HG03469 (cell line): ENCODE results near the gene FAM53B.
"Not testable (repeated sequence)": the region's sequence is repeated elsewhere in the genome, so short reads cannot be mapped to it uniquely, and the experiment has no call there.

Experiments
- ATAC-seq: cut with Tn5 transposase; IDR thresholded peaks from one replicate; pipeline ENCODE4 v1.9.1; 2021; ENCODE audit warnings: mild to moderate bottlenecking, moderate library complexity, moderate number of reproducible peaks; ENCODE audit not compliant: unreplicated experiment

FAM53B gene

GRCh38 chr10:124618470-124619073 lies 125.6 kb downstream of the FAM53B start:
- ATAC-seq, result no peak

DNA sequence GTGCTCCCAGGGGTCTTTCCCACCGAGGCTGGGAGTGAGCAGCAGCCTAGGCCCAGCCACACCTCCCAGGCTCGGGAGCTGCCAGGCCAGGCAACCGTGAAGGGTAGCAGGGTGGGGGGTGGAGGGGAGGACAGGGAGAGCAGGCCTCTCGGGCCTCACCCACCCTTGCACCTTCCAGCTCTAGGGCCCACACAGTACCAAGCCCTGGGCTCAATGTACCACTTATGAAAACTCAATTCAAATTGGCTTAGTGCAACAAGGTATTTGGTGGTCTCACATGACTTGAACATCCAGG lies 127.4 kb downstream of the FAM53B start:
- ATAC-seq, result no peak

GRCh38 chr10:124616040-124616835 lies 127.9 kb downstream of the FAM53B start:
- no peak for ATAC-seq

GRCh38 chr10:124615259-124615658 lies 128.9 kb downstream of the FAM53B start:
- no peak for ATAC-seq

GRCh38 chr10:124614003-124614659 lies 130.0 kb downstream of the FAM53B start:
- ATAC-seq, result peak; percentile 56

DNA sequence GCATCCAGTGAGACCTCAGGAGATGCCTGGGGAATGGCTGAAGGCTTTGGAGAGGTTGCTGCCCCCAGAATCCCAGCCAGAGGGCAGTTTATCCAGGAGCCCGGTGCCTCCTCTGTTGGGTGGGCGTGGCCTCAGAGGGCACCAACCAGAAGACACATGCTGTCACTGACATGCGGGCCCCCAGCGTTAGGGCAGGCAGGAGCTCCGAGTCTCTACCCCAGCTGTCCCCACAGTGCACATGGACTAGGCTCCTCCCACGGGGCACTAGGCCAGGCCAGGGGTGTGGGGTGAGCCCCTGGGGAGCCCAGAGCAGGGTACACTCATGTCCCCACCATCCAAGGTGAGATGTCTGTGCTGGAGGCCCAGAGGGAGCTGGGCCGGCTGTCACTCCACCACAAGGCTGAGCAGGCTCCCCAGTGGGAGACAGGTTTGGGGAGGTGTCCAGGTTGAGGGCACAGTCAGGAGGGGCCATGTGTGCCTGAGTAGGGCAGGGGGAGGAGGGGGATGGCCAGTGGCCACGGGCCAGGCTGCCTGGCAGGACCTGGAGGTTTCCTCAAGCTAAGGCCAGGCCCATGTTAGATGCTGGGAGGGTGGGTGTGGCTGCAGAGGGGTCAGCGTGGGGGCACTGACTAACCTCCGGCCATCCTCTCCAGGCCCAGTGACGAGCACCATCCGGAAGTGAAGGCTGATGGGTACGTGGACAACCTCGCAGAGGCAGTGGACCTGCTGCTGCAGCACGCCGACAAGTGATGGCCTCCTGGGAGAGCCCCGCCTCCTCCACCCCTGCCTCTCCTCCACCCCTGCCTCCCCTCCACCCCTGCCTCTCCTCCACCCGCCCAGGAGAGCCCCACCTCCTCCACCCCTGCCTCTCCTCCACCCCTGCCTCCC lies 131.3 kb downstream of the FAM53B start:
- ATAC-seq, result no peak

- ATAC-seq, result no peak
Observed at GRCh38 chr10:124611738-124612137, 132.4 kb downstream of the FAM53B start.

DNA sequence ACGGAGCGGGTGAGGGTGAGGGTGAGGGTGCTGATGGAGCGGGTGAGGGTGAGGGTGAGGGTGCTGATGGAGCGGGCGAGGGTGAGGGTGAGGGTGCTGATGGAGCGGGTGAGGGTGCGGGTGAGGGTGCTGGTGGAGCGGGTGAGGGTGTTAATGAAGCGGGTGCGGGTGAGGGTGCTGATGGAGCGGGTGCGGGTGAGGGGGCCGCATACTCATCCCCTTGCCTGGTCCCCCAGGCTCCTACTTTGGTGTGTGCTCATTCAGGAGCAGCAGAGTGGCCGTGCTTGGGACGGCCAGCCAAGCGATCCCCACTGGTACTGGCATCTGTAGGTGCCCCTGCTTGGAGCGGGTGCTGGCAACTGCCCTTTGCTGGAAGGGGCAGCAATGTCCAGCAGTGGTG lies 133.3 kb downstream of the FAM53B start:
- ATAC-seq, result not testable (repeated sequence)

- not testable (repeated sequence) for ATAC-seq
Observed at GRCh38 chr10:124610186-124610585, 134.0 kb downstream of the FAM53B start.

DNA sequence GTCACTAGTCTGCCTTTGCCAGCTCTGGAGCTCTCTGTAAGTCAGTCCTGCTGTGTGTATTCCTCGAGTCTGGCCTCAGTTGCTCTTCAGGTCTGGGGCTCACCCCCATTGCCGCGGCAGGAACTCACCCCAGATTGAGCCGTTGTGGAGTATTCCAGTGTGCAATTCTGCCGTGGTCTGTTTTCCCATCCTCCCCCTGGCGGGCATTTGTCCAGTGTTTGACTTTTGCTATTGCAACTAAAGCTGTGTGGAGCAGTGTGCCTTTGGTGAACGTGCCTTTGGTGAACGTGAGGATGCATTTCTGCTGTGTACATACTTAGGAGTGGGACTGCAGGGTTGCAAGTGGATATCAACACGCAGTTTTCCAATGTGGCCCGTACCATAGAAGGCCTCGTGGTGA lies 134.5 kb downstream of the FAM53B start:
- ATAC-seq, result no peak

DNA sequence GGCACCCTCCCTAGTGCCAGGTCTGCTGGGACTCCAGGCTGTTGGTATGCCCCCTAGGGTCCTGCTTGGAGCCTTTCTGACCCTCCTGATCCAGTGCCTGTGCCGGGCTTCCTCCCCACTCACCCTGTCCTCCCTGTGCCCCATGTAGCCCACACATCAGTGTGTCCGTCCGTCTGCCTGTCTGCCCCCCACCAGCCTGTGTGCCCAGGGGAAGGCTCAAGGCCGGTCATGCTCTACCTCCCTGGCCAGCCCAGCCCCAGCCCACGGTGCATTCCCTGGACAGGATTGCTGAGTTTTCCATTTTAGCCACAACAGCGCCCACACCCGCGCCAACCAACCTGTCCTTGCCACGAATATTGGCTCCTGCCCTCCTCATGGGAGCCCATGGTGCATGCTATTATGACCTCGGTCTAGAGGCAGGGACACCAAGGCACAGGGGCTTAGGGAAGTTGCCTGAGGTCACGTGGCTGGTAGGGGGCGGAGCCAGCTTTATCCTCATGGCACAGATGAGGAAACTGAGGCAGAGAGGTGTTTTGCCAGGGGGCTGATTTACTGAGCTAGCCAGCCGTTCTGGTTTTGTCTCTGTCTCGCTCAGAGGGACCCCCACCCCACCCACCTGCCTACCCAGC lies 136.0 kb downstream of the FAM53B start:
- ATAC-seq, result no peak

DNA sequence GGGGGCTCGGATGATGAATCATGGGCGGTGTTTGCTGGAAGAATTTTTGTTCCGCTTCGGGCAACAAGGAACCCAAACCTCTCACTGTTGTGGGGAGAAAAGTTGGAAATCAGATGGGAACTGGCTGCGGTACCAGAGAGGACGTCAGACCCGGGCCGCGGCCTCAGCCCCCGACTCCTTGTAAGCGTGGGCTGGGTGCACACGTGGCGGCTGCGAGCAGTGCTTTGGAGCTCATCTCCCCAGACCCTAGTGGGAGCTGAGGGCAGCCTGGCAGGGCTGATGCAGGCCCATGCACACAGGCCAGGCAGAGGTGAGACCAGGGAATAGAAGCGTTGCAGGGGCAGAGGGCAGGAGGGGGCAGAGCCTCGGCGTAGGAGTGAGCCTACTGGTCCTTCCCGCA lies 136.5 kb downstream of the FAM53B start:
- no peak for ATAC-seq

DNA sequence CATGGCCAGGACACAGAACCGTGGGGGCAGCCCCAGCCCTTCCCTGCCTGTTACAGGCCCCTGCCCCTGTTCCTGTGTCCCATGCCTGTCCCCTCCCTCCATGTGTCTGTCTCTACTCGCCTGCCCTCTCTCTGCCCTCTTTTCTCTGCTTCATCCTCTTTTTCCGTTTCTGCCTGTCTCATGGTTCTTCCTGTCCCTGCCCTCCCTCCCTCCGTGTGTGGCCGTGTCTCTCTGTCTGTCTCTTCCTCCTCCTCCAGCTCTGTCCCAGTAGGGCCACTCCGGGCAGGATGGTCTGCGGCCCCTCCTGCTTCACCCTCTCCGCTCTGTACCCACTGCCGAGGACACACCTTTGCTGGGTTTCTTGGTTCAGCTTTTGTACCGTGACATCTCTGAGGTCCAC lies 137.4 kb downstream of the FAM53B start:
- no peak for ATAC-seq

DNA sequence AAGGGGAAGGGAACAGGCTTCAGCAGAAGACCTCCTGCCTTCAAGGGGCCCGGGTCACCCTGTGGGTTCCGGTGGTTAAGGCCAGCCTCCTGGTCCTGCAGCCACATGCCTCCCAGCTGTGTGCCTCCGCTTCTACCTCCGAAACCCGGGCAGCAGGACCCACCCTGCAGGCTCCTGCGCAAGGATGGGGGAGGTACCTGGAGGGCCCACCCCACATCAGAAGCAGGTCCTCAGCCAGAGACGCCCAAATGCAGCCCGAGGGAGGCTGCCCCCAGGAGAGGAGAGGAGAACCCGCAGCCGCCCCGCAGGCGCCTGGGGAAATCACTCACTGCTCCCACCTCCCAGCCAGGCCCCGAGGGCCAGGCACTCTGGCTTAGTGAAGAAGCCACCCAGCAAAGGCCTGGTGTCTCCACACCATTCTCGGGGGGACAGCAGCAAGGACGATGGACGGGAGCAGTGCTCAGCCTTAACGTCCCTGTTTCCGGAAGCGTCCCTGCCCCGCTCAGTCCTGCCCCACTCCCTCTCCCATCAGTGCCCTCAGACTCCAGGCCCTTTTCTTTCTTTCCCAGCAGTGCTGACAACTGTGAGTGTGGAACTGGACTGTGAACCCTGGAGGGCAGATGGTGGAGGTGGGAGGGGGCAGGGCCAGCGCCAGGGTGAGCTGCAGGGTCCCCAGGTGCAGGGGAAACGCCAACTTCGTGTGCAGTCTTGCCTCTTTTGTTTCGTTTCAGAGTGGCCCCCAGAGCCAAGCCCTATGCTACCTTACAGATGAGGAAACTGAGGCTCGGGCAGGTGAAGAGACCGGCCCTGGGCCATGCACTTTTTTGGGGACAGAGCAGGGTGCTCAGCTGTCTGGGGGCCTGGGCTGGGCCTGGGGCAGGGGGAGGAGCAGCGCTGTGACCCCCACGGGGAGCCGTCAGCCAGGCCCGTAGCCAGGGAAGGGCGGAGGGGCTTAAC lies 138.0 kb downstream of the FAM53B start:
- no peak for ATAC-seq

GRCh38 chr10:124605481-124605855 lies 138.7 kb downstream of the FAM53B start:
- no peak for ATAC-seq

DNA sequence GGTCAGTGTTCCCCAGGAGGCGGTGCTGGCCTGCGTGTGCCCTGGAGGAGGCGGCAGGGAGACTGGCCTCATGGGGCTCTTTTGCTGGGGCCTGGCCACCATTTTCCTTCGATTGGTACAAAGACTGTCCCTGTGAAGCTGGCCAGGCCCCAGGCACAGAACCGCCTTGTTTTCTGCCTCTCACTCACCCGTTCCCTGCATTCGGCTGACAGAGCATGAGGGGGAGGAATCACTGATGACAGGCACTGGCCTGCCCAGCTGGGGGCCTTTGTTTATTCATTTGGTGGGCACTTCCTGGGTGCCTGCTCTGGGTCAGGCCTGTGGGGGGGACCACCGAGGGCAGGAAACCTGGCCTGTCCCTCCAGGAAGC lies 139.2 kb downstream of the FAM53B start:
- no peak for ATAC-seq

- ATAC-seq, result no peak
Observed at GRCh38 chr10:124604214-124605000, 139.8 kb downstream of the FAM53B start.

DNA sequence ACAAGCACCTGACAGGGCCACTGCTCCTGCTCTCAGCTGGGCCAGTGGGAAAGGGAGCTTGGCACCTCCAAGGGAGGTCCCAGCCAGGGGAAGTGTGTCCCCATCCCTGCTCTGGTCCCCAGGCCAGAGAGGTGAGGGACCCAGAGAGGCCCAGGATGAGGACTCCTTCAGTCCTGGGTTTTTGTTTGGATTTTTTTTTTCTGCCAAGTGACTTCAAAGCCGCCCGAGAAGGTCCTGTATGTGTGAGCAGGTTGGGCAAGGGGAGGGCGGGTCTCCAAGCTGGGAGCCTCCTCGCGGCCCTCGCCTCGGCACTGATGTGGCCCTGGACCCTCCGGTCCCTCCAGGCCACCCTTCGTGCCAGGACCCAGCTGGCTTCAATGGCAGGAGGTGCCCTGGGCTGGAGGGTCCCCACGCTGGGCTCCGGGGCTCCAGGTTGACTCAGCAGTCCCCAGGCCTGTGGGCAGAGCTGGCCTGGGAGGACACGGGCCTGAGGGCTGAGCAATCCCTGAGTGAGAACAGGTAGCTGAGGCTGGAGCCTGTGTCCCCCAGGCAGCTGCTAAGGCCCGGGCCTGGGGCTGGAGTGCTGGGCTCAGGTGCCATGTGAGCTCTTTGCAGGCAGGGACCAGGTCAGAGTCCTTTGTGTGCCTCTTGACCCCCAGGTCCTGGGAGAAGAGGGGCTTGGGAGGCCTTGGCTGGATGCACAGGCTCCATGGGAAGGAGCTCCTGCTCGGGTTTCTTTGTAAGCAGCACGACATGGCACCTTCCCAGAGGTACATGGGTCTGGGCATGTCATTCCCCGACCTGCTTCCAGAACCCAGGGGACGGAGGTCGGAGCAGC lies 140.6 kb downstream of the FAM53B start:
- ATAC-seq, result no peak
